Measurements from ENCODE around the gene ATP2B1.

ATP2B1 gene

GRCh38 chr12:89697296-89697695 lies 11.3 kb downstream of the ATP2B1 start:
- FAIRE-seq (peak; percentile 5), DNase-seq (ENCODE audit: insufficient read length, low spot score) (no peak)
- TF ChIP-seq PAX5 (IDR thresholded peaks at IDR 0.05; ENCODE audit: insufficient read depth, low read length, severe bottlenecking) (no peak), SPI1 (IDR thresholded peaks at IDR 0.05; ENCODE audit: low read depth, low read length) (peak; percentile 69)

GRCh38 chr12:89695830-89696229 lies 12.8 kb downstream of the ATP2B1 start:
- TF ChIP-seq PAX5 (IDR thresholded peaks at IDR 0.05; ENCODE audit: insufficient read depth, low read length, severe bottlenecking): no peak
- no peak for TF ChIP-seq TAF1 (IDR thresholded peaks at IDR 0.05; ENCODE audit: low read depth, low read length)
- no peak for TF ChIP-seq SPI1 (IDR thresholded peaks at IDR 0.05; ENCODE audit: low read depth, low read length)
- TF ChIP-seq POLR2A (IDR thresholded peaks at IDR 0.05; ENCODE audit: low read depth, low read length): no peak
- no peak for TF ChIP-seq POLR2AphosphoS5 (IDR thresholded peaks at IDR 0.05; ENCODE audit: low read depth, low read length)
- no peak for TF ChIP-seq POU2F2 (IDR thresholded peaks at IDR 0.05; ENCODE audit: low read depth, low read length)

GRCh38 chr12:89695100-89695499 lies 13.5 kb downstream of the ATP2B1 start:
- FAIRE-seq (no peak), DNase-seq (ENCODE audit: insufficient read length, low spot score) (no peak)
- TF ChIP-seq POLR2A (IDR thresholded peaks at IDR 0.05; ENCODE audit: low read depth, low read length): no peak
- no peak for TF ChIP-seq SPI1 (IDR thresholded peaks at IDR 0.05; ENCODE audit: low read depth, low read length)
- no peak for TF ChIP-seq POU2F2 (IDR thresholded peaks at IDR 0.05; ENCODE audit: low read depth, low read length)
- no peak for TF ChIP-seq PAX5 (IDR thresholded peaks at IDR 0.05; ENCODE audit: insufficient read depth, low read length, severe bottlenecking)
- TF ChIP-seq POLR2AphosphoS5 (IDR thresholded peaks at IDR 0.05; ENCODE audit: low read depth, low read length): no peak
- no peak for TF ChIP-seq TAF1 (IDR thresholded peaks at IDR 0.05; ENCODE audit: low read depth, low read length)

More at GRCh38 chr12:89695830-89696229, 12.8 kb downstream of the ATP2B1 start:
- FAIRE-seq (peak; percentile 57), DNase-seq (ENCODE audit: insufficient read length, low spot score) (no peak)

- FAIRE-seq: no peak
- TF ChIP-seq POLR2A (IDR thresholded peaks at IDR 0.05; ENCODE audit: low read depth, low read length): no peak
- TF ChIP-seq POU2F2 (IDR thresholded peaks at IDR 0.05; ENCODE audit: low read depth, low read length): no peak
- TF ChIP-seq SPI1 (IDR thresholded peaks at IDR 0.05; ENCODE audit: low read depth, low read length): no peak
- no peak for TF ChIP-seq TAF1 (IDR thresholded peaks at IDR 0.05; ENCODE audit: low read depth, low read length)
- no peak for TF ChIP-seq POLR2AphosphoS5 (IDR thresholded peaks at IDR 0.05; ENCODE audit: low read depth, low read length)
- no peak for TF ChIP-seq PAX5 (IDR thresholded peaks at IDR 0.05; ENCODE audit: insufficient read depth, low read length, severe bottlenecking)
- no peak for DNase-seq (ENCODE audit: insufficient read length, low spot score)
These were observed 14.1 kb downstream of the ATP2B1 start for GRCh38 chr12:89694542-89694941.

- TF ChIP-seq TAF1 (IDR thresholded peaks at IDR 0.05; ENCODE audit: low read depth, low read length): no peak
- no peak for TF ChIP-seq PAX5 (IDR thresholded peaks at IDR 0.05; ENCODE audit: insufficient read depth, low read length, severe bottlenecking)
- TF ChIP-seq POLR2A (IDR thresholded peaks at IDR 0.05; ENCODE audit: low read depth, low read length): no peak
- no peak for TF ChIP-seq POLR2AphosphoS5 (IDR thresholded peaks at IDR 0.05; ENCODE audit: low read depth, low read length)
- no peak for TF ChIP-seq SPI1 (IDR thresholded peaks at IDR 0.05; ENCODE audit: low read depth, low read length)
- TF ChIP-seq POU2F2 (IDR thresholded peaks at IDR 0.05; ENCODE audit: low read depth, low read length): no peak
- no peak for FAIRE-seq
These were observed 14.9 kb downstream of the ATP2B1 start for GRCh38 chr12:89693639-89694202.

GRCh38 chr12:89692439-89692838 lies 16.2 kb downstream of the ATP2B1 start:
- DNase-seq (ENCODE audit: insufficient read length, low spot score): no peak
- no peak for FAIRE-seq
- no peak for TF ChIP-seq TAF1 (IDR thresholded peaks at IDR 0.05; ENCODE audit: low read depth, low read length)
- no peak for TF ChIP-seq POLR2AphosphoS5 (IDR thresholded peaks at IDR 0.05; ENCODE audit: low read depth, low read length)
- no peak for TF ChIP-seq PAX5 (IDR thresholded peaks at IDR 0.05; ENCODE audit: insufficient read depth, low read length, severe bottlenecking)
- TF ChIP-seq SPI1 (IDR thresholded peaks at IDR 0.05; ENCODE audit: low read depth, low read length): no peak
- no peak for TF ChIP-seq POU2F2 (IDR thresholded peaks at IDR 0.05; ENCODE audit: low read depth, low read length)
- no peak for TF ChIP-seq POLR2A (IDR thresholded peaks at IDR 0.05; ENCODE audit: low read depth, low read length)

More at GRCh38 chr12:89693639-89694202, 14.9 kb downstream of the ATP2B1 start:
- no peak for DNase-seq (ENCODE audit: insufficient read length, low spot score)

GRCh38 chr12:89691659-89692058 lies 17.0 kb downstream of the ATP2B1 start:
- FAIRE-seq (no peak), DNase-seq (ENCODE audit: insufficient read length, low spot score) (no peak)
- TF ChIP-seq POU2F2 (IDR thresholded peaks at IDR 0.05; ENCODE audit: low read depth, low read length): no peak
- TF ChIP-seq PAX5 (IDR thresholded peaks at IDR 0.05; ENCODE audit: insufficient read depth, low read length, severe bottlenecking): no peak
- no peak for TF ChIP-seq TAF1 (IDR thresholded peaks at IDR 0.05; ENCODE audit: low read depth, low read length)
- TF ChIP-seq POLR2AphosphoS5 (IDR thresholded peaks at IDR 0.05; ENCODE audit: low read depth, low read length): no peak
- no peak for TF ChIP-seq POLR2A (IDR thresholded peaks at IDR 0.05; ENCODE audit: low read depth, low read length)

GRCh38 chr12:89690925-89691324 lies 17.7 kb downstream of the ATP2B1 start:
- no peak for FAIRE-seq
- TF ChIP-seq POU2F2 (IDR thresholded peaks at IDR 0.05; ENCODE audit: low read depth, low read length) (no peak), POLR2AphosphoS5 (IDR thresholded peaks at IDR 0.05; ENCODE audit: low read depth, low read length) (no peak), SPI1 (IDR thresholded peaks at IDR 0.05; ENCODE audit: low read depth, low read length) (no peak), POLR2A (IDR thresholded peaks at IDR 0.05; ENCODE audit: low read depth, low read length) (no peak), TAF1 (IDR thresholded peaks at IDR 0.05; ENCODE audit: low read depth, low read length) (no peak), PAX5 (IDR thresholded peaks at IDR 0.05; ENCODE audit: insufficient read depth, low read length, severe bottlenecking) (no peak)
- no peak for DNase-seq (ENCODE audit: insufficient read length, low spot score)

- no peak for DNase-seq (ENCODE audit: insufficient read length, low spot score)
- no peak for FAIRE-seq
- TF ChIP-seq PAX5 (IDR thresholded peaks at IDR 0.05; ENCODE audit: insufficient read depth, low read length, severe bottlenecking) (no peak), TAF1 (IDR thresholded peaks at IDR 0.05; ENCODE audit: low read depth, low read length) (no peak), POU2F2 (IDR thresholded peaks at IDR 0.05; ENCODE audit: low read depth, low read length) (no peak), SPI1 (IDR thresholded peaks at IDR 0.05; ENCODE audit: low read depth, low read length) (no peak), POLR2AphosphoS5 (IDR thresholded peaks at IDR 0.05; ENCODE audit: low read depth, low read length) (no peak), POLR2A (IDR thresholded peaks at IDR 0.05; ENCODE audit: low read depth, low read length) (no peak)
These were observed 19.3 kb downstream of the ATP2B1 start for GRCh38 chr12:89689306-89689705.

GRCh38 chr12:89686311-89686710 lies 22.3 kb downstream of the ATP2B1 start:
- no peak for FAIRE-seq
- no peak for TF ChIP-seq POU2F2 (IDR thresholded peaks at IDR 0.05; ENCODE audit: low read depth, low read length)
- no peak for TF ChIP-seq PAX5 (IDR thresholded peaks at IDR 0.05; ENCODE audit: insufficient read depth, low read length, severe bottlenecking)
- no peak for TF ChIP-seq SPI1 (IDR thresholded peaks at IDR 0.05; ENCODE audit: low read depth, low read length)
- TF ChIP-seq TAF1 (IDR thresholded peaks at IDR 0.05; ENCODE audit: low read depth, low read length): no peak
- TF ChIP-seq POLR2A (IDR thresholded peaks at IDR 0.05; ENCODE audit: low read depth, low read length): no peak
- no peak for TF ChIP-seq POLR2AphosphoS5 (IDR thresholded peaks at IDR 0.05; ENCODE audit: low read depth, low read length)
- no peak for DNase-seq (ENCODE audit: insufficient read length, low spot score)

All from GM12891 (cell line).